DMS79 treated with DMSO at 0.1 percent for 48 hours (cell line): ENCODE data around the gene FNIP2.

Experiments used
- DNase-seq: peaks from one replicate; lab custom pipeline; 2025; lab: John Stamatoyannopoulos, UW

Gene FNIP2

GRCh38 chr4:158762553-158762952 is 6.3 kb upstream of the FNIP2 start:
- DNase-seq, result no peak

DNA sequence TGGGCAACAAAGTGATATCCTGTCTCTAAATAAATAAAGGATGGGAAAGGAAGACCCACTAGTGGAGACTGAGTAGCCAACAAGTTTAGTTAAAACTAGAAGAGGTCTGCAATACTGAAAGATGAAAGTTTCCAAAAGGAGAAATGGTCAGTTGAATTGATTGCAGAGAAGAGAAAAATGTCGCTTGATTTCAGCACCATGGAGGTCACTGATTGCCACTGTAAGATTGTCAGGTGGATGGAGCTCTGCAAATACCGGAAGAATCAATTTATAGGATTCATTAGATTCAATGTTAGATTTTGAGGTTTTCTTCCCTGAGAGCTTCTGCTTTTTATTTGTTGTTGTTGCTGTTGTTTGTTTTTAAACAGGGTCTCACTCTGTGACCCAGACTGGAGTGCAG is 5.4 kb upstream of the FNIP2 start:
- DNase-seq, result no peak

- DNase-seq, result no peak
Observed at GRCh38 chr4:158766434-158767044, 2.3 kb upstream of the FNIP2 start.

DNA sequence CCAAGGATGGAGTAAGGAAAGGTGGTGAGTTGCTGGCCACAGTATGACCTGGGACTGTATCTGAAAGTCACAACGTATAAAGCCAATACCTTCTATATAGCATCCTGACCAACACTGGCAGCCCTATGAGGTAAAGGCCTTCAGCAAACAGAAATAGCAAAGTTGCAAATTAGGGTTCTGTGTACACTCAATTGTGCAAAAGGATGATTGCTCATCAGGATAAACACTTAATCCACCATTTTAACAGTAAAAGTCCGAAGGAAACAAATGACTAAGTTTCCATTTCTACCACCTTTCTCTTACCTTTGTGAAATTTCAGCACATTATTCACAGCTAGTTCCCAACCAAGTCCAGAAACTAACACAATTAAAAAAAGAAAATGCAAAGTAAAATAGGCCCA is 1.4 kb upstream of the FNIP2 start:
- no peak for DNase-seq

DNA sequence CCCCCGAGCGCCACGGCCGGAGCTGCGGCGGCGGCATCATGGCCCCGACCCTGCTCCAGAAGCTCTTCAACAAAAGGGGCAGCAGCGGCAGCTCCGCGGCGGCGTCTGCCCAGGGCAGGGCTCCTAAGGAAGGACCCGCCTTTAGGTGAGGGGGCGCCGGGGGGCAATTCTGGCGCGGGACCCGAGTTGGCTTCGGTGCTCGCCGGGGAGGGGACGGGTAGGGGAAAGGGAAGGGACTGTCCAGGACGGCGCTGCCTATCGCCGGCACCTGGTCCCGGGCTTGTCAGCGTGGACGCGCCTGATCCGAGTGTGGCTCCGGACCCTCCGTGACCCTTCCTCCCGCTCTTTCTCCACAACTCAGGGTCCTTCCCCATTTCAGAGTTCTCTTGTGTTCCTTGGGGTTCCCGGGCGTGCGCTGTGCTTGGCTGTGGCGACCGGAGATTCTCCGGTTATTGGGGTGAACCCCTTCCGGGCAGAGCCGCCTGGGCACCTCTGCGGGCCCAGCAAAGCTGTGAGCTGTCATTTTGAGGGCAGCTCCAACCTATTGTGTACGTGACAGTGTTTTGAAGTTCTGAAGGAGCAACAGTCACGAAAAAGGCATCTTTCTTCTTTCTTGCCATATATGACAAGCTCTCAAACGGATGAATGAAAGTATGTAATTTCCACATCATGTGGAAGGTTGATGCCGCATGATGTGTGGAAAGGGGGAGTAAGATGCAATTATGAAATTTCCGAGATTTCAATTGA is 522 bp downstream of the FNIP2 start:
- no peak for DNase-seq

GRCh38 chr4:158770671-158771070 is 1.8 kb downstream of the FNIP2 start:
- DNase-seq, result no peak

- DNase-seq, result no peak
Observed at GRCh38 chr4:158771776-158772175, 3.0 kb downstream of the FNIP2 start.

DNA sequence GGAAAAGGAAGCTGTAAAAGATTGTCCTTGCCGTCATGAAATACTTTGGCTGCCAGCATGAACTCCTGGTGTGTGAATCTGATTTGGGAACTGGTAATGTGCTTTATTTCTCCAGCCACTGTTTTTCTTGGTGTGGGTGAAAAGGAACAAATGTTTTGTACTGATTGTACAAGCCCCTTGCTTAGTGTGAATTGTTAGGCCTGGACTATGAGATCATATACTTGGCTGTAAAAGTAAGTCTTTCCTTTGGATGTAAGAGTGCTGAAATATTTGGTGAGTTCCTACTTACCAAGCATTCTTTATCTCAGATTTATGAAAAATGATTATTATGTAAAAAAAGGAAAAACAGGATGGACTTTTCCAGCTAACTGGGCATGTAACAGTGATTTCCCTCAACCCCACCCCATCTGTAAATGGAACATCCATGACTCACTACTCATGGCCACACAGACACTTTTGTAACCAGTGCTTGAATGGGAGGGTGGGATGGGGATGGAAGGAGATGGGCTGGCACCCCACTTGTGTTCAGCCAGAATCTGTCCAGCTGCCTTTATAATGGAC is 6.3 kb downstream of the FNIP2 start:
- no peak for DNase-seq

GRCh38 chr4:158776106-158776505 is 7.3 kb downstream of the FNIP2 start:
- DNase-seq, result no peak

DNA sequence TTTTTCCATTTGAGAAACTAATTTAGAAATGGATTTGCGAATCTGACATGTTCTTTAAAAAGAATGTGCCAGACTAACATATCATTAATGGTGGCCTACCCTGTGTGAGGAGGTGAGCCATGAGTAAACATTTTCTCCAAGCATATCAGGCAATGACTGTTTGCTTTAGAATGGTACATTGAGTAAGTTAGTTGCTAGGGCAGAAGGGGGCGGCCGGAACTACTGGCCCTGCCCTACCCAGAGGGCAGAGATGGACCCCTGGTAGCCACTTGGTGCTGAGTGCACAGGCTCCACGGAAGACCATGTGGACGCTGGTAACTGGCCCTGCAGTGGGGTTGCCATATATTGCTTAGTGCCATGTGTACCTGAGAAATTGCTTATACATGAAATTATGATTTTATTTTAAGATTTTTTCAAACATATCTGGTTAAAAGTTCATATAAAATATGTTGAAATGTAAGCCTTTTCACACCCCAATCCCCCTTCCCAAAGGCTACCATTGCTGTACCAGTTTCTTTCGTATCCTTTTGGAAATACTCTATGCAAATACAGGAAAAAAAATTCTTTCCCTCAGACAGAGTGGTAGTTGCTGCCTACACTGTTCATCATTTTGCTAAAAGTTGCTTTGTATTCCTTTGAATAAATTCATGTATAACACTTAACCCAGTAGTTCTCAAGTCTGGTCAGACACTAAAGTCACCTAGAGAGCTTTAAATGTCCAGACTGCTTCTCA is 8.8 kb downstream of the FNIP2 start:
- DNase-seq, result no peak

DNA sequence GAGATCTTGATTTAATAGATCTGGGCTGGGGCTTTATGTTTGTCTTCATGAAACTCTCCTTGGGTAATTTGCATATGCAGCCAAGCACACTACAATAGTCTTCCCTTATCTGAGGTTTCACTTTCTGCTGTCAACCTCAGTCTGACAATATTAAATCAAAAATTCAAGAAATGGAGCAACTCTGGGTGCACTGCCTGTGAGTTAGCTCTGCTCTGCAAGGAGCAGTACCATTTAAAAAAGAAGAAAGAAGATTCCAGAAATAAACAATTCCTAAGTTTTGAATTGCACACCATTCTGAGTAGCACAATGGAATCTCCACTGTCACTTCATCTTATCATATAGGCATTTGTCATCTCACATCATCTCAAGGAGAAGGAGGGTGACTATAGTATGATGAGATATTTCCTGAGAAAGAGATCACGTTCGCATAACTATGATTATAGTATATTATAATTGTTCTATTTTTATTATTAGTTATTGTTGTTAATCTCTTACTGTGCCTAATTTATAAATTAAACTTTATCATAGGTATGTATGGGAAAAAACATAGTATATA is 9.4 kb downstream of the FNIP2 start:
- no peak for DNase-seq

DNA sequence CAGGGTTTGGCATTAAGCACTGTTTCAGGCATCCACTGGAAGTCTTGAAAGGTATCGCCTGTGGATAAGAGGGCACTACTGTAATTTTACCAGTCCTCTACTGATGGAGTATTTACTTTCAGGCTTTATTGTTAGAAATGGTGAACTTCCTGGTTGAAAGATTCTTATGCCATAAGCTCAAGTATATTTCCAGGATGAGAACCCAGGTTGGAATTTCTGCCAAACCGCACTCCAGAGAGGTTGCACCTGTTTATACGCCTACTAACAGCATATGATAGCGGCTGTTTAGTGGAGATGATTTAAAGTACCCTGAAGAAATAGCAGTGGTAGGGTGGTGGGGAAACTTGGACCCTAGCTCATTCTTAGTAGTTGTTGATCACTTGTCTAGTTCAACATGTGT is 9.9 kb downstream of the FNIP2 start:
- peak; percentile 85 for DNase-seq

- DNase-seq, result no peak
Observed at GRCh38 chr4:158781963-158782362, 13.1 kb downstream of the FNIP2 start.

DNA sequence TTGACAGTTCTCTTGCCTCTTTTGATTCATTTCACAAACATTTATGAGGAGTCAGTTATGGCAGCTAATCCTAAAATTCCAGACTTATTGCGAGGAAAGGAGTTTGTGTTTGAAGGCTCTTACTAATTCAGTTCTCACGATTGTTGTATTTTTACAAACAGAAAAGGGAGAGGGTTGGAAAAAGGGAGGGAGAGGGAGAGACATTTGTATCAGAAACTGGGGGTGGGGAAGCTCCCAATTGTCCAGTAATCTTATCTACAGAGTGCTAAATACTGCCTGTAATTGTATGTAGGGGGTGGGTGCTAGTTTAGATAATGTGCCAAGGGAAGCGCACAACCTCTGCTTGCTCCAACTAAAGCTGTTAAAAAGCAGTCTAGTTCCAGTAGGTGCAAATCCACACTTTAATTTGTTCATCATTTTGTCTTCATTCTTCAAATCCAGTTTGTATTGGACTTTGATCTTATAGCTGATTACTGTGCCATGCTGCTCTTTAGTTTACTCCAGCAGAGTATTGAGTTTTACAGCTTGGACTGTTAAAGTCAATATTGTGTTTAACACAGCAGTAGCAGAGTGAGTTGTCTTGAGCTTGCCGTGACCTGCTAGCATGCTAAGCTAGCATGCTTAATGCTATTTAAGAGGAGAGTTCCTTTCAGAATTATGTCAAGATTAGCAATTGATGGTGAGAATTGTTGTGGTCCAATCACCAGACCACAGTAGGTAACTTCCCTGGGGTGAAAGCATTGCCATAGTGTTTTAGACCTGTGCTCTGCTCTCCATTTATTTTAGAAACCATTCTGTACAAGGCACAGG is 13.9 kb downstream of the FNIP2 start:
- DNase-seq, result peak; percentile 36

- DNase-seq, result no peak
Observed at GRCh38 chr4:158783785-158784184, 15.0 kb downstream of the FNIP2 start.

GRCh38 chr4:158785718-158786117 is 16.9 kb downstream of the FNIP2 start:
- DNase-seq, result no peak

DNA sequence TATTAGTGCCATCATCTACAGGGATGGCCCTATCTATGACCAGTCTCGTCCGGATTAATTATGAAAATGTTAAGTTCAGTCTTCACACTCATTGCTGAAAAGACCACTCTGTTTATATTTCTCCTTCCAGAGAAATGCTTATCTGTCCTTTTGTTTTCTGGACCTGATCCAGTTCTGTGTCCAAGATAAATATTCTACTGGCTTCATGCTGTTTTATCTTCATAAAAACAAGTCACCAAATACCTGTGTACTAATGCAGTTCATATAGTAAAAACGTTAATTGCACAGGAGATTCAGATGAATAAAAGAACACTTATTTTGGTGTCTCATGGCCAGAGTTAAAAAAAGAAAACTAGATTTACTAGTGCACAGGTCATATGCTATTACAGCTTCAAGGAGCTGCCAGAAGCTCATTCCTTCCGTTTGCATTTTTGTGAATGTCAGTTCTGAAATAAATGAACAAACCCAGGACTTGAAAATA is 17.3 kb downstream of the FNIP2 start:
- no peak for DNase-seq

DNA sequence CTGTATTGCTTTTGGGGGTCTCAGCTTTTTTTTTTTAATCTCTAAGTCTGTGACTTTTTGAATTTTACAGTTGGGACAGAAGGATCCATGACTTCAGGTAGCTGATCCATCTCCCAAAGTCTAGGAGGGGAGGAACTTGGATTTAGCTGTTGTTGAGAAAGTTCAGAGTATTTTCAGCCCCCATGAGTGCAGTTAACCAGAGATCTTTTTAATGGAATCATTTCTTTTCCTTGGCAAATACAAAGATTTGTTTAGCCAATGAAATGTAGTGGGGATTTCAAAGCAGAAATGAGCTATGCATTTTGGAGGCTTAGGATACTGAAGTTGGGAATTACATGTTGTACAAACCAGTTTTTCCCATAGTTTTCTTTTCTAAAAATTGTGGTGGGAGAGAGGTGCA is 18.1 kb downstream of the FNIP2 start:
- no peak for DNase-seq

DNA sequence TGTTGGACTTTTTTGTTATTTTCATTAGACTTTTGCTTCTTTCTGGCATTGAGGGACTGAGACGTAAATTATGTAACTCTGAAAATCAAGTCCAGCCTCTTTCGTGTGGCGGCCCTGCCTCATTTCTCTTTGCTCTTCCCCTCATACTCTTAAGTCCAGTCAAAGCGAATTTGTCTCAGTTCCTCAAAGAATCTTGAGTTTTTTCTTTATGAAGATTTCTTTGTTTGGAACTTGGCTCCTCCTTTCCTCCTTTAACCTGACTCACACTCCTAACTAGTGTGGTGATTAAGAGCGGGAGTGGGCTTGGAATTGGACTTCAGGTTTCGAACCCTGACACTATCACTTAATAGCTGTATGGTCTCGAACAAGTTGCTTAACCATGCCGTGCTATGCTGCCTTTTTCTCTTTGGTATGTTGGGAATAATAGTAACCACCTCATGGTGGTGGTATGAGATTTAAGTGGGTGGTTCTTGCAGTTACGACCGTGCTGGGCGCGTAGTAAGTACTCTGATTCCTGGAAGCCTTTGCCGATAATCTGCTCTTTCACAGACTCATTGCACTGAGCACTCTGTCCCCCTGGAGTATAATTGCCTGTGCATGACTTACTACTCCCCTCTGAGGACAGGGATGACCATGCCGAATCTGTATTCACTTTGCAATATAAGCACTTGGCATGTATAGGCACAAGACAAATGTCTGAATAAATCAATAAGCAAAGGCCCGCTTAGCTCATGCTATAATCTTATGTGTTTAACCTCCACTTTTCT is 19.1 kb downstream of the FNIP2 start:
- DNase-seq, result no peak

GRCh38 chr4:158788516-158788915 is 19.7 kb downstream of the FNIP2 start:
- DNase-seq, result no peak

GRCh38 chr4:158789853-158790252 is 21.0 kb downstream of the FNIP2 start:
- no peak for DNase-seq
